ENCODE results near the gene SYT2. TPM values are rescaled to one million over a fixed set of nuclear protein-coding genes. Genes with fewer than 3 reads are reported as not detected.

The SYT2 gene
- total RNA-seq, 1 experiment from 2014 or later: 12.1 TPM

DNA sequence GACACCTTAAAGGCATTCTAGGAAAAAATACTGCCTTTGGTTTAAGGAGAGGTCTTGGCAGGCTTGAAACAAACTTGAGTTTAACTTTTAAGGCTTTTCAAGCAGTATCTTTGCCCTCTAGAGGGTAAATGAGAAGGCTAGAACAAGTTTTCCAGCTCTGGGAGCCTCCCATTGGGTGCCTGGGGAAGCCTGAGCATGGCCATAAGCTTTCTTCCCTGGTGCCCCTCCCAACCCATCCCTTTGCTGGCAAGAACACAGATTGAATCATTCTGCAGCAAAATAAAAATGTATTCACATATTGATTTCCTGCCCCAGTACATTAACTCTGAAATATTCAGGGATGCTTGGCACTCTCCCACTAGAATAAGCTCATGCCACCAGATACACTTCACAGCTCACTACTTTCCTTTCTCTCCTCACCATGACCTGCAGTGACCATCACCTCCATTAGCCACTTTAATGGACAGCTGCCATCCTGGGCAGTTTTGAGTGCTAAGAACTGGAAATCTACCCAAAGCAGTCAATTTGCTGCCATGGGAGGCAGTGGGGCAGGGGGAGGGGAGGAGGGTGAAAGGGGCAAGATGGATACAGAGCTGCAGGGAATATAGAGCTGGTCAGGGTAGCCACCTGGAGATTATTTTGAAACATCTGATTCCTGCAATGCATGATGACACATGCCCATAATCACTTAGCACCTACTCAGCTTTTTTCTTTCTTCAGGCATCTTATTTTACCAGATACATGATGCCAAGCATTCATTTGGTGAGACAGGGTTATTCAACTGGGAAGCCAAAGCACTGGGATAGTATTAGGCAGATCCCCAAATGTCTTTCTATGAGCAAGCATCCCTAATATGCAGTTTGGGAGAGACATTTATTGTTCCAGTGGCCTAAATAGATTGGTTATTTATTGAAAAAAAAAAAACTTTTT, 140.6 kb downstream of the SYT2 start:
- ChIA-PET POLR2A (interaction anchor here (1.2 kb wide), 1 partner anchor 58 kb away, joined by 3 read pairs; no protein-coding TSS in a partner anchor), CTCF (interaction anchor here (0.6 to 3.2 kb wide), 10 partner anchors 8 to 254 kb away, joined by 3 to 11 read pairs (median 5); partner anchors contain the start of gene UBE2T)
- Mint-ChIP-seq H3K9me3 (no peaks in the 10 kb centered on the region), H3K36me3 (no peaks in the 10 kb centered on the region), H3K4me3 (no peak overlapping the region), H3K27me3 (ENCODE audit: low read depth) (no peaks in the 10 kb centered on the region), H3K27ac (peak overlapping the region; percentile 81; the same call in 1 of the 2 replicates), H3K4me1 (peaks cover 48% of the 10 kb centered on the region)
- no peak for DNase-seq (ENCODE audit: low spot score)
- TF ChIP-seq, protein P1, sequence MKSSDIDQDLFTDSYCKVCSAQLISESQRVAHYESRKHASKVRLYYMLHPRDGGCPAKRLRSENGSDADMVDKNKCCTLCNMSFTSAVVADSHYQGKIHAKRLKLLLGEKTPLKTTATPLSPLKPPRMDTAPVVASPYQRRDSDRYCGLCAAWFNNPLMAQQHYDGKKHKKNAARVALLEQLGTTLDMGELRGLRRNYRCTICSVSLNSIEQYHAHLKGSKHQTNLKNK (CRISPR knock-in tag; IDR thresholded peaks at IDR 0.05): no peak
- TF ChIP-seq, protein P2, sequence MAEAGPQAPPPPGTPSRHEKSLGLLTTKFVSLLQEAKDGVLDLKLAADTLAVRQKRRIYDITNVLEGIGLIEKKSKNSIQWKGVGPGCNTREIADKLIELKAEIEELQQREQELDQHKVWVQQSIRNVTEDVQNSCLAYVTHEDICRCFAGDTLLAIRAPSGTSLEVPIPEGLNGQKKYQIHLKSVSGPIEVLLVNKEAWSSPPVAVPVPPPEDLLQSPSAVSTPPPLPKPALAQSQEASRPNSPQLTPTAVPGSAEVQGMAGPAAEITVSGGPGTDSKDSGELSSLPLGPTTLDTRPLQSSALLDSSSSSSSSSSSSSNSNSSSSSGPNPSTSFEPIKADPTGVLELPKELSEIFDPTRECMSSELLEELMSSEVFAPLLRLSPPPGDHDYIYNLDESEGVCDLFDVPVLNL (CRISPR knock-in tag; IDR thresholded peaks at IDR 0.05; ENCODE audit: borderline replicate concordance, low read depth): no peak
- no peak for TF ChIP-seq JAZF1 (CRISPR knock-in tag; IDR thresholded peaks at IDR 0.05)
- TF ChIP-seq OVOL2 (CRISPR knock-in tag; IDR thresholded peaks at IDR 0.05; ENCODE audit: borderline replicate concordance): no peak
- no peak for TF ChIP-seq FOXK1 (CRISPR knock-in tag; IDR thresholded peaks at IDR 0.05)
- no peak for TF ChIP-seq ETV6 (CRISPR knock-in tag; IDR thresholded peaks at IDR 0.05)
- TF ChIP-seq TEAD1 (CRISPR knock-in tag; IDR thresholded peaks at IDR 0.05): no peak
- TF ChIP-seq PRRX2 (CRISPR knock-in tag; IDR thresholded peaks at IDR 0.05): no peak
- TF ChIP-seq, protein P3, sequence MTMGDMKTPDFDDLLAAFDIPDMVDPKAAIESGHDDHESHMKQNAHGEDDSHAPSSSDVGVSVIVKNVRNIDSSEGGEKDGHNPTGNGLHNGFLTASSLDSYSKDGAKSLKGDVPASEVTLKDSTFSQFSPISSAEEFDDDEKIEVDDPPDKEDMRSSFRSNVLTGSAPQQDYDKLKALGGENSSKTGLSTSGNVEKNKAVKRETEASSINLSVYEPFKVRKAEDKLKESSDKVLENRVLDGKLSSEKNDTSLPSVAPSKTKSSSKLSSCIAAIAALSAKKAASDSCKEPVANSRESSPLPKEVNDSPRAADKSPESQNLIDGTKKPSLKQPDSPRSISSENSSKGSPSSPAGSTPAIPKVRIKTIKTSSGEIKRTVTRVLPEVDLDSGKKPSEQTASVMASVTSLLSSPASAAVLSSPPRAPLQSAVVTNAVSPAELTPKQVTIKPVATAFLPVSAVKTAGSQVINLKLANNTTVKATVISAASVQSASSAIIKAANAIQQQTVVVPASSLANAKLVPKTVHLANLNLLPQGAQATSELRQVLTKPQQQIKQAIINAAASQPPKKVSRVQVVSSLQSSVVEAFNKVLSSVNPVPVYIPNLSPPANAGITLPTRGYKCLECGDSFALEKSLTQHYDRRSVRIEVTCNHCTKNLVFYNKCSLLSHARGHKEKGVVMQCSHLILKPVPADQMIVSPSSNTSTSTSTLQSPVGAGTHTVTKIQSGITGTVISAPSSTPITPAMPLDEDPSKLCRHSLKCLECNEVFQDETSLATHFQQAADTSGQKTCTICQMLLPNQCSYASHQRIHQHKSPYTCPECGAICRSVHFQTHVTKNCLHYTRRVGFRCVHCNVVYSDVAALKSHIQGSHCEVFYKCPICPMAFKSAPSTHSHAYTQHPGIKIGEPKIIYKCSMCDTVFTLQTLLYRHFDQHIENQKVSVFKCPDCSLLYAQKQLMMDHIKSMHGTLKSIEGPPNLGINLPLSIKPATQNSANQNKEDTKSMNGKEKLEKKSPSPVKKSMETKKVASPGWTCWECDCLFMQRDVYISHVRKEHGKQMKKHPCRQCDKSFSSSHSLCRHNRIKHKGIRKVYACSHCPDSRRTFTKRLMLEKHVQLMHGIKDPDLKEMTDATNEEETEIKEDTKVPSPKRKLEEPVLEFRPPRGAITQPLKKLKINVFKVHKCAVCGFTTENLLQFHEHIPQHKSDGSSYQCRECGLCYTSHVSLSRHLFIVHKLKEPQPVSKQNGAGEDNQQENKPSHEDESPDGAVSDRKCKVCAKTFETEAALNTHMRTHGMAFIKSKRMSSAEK (CRISPR knock-in tag; IDR thresholded peaks at IDR 0.05; ENCODE audit: borderline replicate concordance): no peak
- TF ChIP-seq, protein P4, sequence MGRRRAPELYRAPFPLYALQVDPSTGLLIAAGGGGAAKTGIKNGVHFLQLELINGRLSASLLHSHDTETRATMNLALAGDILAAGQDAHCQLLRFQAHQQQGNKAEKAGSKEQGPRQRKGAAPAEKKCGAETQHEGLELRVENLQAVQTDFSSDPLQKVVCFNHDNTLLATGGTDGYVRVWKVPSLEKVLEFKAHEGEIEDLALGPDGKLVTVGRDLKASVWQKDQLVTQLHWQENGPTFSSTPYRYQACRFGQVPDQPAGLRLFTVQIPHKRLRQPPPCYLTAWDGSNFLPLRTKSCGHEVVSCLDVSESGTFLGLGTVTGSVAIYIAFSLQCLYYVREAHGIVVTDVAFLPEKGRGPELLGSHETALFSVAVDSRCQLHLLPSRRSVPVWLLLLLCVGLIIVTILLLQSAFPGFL (CRISPR knock-in tag; IDR thresholded peaks at IDR 0.05; ENCODE audit: borderline replicate concordance): no peak
- ATAC-seq: no peak

DNA sequence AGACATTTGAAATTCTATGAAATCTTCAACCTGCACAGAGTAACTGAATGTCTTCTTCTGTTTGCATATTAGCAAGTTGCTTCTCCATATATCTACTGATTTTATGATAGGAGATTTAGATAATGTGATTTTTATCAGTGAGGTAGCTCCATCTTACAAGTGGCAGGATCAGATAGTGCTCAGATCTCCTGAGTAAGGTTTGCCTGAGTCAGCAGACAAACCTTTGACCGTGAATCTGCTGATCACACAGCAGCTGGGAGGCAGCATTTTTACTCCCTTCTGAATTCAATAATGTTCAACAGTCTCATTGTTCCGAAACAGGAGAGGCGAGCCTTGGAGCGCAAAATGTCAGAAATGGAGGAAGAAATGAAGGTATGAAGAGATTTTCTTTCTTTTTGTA, 141.4 kb downstream of the SYT2 start:
- ChIA-PET CTCF (interaction anchor here (0.7 to 3.2 kb wide), 6 partner anchors 13 to 151 kb away, joined by 3 to 11 read pairs (median 6); no protein-coding TSS in a partner anchor), POLR2A (interaction anchor here (1.2 kb wide), 1 partner anchor 59 kb away, joined by 3 read pairs; no protein-coding TSS in a partner anchor)
- H3K27me3 Mint-ChIP-seq (ENCODE audit: low read depth): no peaks in the 10 kb centered on the region
- H3K4me3 Mint-ChIP-seq: no peak overlapping the region
- H3K27ac Mint-ChIP-seq: peak overlapping the region; percentile 81
- DNase-seq (ENCODE audit: low spot score) (no peak), ATAC-seq (no peak)
- no peaks in the 10 kb centered on the region for H3K36me3 Mint-ChIP-seq
- H3K4me1 Mint-ChIP-seq: peaks cover 47% of the 10 kb centered on the region
- H3K9me3 Mint-ChIP-seq: no peaks in the 10 kb centered on the region
- TF ChIP-seq NFATC4 (CRISPR knock-in tag; IDR thresholded peaks at IDR 0.05): no peak
- no peak for TF ChIP-seq TEAD4 (CRISPR knock-in tag; IDR thresholded peaks at IDR 0.05)
- TF ChIP-seq, protein P5, sequence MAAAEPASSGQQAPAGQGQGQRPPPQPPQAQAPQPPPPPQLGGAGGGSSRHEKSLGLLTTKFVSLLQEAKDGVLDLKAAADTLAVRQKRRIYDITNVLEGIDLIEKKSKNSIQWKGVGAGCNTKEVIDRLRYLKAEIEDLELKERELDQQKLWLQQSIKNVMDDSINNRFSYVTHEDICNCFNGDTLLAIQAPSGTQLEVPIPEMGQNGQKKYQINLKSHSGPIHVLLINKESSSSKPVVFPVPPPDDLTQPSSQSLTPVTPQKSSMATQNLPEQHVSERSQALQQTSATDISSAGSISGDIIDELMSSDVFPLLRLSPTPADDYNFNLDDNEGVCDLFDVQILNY (CRISPR knock-in tag; IDR thresholded peaks at IDR 0.05): no peak
- TF ChIP-seq SMAD4 (CRISPR knock-in tag; IDR thresholded peaks at IDR 0.05): no peak
- no peak for TF ChIP-seq PRRX2 (CRISPR knock-in tag; IDR thresholded peaks at IDR 0.05)
- TF ChIP-seq FOXK1 (CRISPR knock-in tag; IDR thresholded peaks at IDR 0.05): no peak
- TF ChIP-seq ZBTB21 (CRISPR knock-in tag; IDR thresholded peaks at IDR 0.05; ENCODE audit: borderline replicate concordance): no peak

Data from WTC11 (cell line).